Stimulated activated CD8-positive, alpha-beta memory T cell treated with anti-CD3 and anti-CD28 coated beads, Interleukin-7, amount 100 ng/mL, for 24 hours (primary cell): ENCODE data around the gene THRSP.

Experiments
- DNase-seq: peaks from one replicate; pipeline ENCODE4 v3.0.0-alpha.2; 2020; ENCODE audit warnings: low read depth

THRSP gene

DNA sequence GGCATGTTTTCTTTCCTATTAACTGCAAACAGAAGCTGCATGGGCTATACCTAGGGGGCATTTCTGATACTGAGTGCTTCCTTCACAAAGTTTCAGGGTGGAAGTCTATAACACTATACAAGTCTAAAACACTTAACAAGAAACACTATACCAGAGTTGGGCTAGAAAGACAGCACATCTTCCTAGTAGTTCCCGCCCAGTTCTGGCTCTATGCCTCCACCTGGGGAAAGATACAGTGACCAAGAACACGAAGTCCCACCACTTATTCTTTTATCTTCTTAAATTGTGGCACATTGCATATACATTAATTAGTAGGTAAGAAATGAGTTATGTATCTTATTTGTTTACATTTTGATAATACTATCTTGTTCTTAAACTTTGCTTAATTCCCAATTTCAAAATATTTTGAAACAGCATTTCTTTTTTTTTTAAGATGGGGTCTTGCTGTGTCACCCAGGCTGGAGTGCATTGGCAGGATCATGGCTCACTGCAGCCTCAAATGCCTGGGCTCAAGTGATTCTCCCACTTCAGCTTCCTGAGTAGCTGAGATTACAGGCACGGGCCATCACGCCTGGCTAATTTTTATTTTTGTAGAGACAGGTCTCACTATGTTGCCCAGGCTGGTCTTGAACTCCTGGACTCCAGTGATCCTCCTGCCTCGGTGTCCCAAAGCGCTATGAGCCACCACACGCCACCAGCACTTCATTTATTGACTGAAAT is 34.2 kb downstream of the THRSP start:
- no peak for DNase-seq

DNA sequence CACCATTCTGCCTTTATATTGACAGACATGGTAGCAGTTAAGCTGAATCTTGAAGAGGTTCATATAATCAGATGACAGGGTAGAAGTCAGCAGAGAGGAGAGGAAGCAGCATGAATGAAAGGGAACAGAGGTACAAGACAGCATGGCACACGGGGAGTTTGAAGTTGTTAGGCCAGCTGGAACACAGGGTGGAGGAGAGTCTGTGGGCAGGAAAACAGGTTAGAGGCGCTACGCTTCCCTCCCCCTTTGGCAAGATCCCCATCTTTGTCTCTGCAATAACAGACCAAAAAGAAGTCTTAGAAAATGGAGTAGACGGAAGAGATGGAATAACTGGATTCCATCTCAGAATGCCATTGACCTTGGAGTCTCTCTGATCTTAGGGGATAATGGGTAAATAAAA is 36.0 kb downstream of the THRSP start:
- DNase-seq: no peak

GRCh38 chr11:78100261-78100660 is 36.6 kb downstream of the THRSP start:
- no peak for DNase-seq

- DNase-seq: no peak
Measured at GRCh38 chr11:78100676-78101472, 37.2 kb downstream of the THRSP start.

DNA sequence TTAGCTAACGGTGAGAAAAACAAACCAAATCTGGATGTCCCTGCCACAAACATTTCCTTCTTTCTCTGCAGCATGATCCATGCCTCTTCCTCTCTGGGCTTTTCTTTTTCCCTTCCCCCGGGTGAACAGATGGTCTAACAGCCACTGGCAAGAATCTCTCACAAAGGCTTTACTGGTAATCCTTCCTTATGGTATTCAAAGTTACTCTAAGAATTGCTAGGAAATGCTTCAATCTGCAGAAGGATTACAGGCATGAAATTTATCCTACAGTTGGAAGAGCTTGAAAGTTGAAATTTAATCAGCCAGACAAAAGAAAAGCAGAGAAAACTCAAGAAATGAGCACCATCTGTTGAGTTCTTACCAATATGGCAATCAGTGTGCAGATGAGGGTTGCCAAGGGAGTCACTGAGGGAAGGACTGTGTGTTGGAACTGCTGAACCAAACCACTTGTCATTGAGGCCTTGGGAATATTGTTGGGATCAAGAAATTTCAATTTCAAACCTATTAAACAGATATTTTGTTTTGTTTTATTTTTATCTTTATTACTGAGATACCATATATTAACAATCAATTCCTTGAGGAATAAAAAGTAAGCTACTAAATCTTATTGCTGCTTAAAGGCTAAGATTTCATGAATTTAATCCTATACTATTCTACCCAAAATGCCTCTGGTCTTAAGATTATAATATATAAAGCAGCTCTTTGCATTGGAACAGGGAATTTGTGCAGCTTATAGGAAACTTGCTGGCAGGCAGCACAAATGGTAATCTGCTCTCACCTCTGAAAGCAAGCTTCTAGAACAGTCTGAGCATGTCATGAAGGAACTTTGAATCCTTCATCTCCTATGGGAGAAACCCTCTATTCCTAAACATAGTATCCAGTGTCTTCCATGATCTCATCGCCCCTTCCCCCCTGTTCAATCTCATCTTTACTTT is 45.7 kb downstream of the THRSP start:
- DNase-seq: no peak

DNA sequence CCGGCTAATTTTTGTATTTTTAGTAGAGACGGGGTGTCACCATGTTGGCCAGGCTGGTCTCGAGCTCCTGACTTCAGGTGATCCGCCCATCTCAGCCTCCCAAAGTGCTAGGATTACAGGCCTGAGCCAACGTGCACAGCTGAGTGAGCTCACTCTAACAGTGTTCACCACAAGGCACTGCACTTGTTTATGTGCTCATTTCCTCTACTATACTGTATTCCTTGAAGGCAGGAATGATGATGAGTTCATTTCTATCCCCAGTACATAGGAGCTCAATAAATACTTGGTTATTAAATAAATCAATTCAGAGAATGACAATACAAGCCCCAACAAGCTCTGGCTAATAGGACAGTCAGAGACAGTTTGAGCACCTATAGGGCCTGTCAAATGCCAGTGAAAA is 46.7 kb downstream of the THRSP start:
- no peak for DNase-seq

DNA sequence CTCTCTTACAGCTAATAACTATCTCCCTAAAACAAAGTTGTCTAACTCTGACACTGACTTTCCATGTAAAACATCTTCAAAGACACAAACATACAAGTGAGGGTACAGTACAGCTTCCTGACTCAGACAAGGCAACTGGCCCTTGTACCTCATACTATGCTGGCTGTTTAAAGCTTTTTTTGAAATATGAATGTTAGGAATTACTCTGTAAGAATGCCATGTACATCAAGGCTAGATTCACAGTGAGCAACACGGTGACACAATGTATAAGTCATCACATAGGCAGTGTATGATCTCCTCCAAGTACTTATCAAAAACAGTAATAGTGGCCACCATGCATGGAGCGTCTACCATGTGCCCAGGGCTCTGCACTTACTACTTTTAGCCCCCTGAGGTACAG is 47.2 kb downstream of the THRSP start:
- DNase-seq: no peak

DNA sequence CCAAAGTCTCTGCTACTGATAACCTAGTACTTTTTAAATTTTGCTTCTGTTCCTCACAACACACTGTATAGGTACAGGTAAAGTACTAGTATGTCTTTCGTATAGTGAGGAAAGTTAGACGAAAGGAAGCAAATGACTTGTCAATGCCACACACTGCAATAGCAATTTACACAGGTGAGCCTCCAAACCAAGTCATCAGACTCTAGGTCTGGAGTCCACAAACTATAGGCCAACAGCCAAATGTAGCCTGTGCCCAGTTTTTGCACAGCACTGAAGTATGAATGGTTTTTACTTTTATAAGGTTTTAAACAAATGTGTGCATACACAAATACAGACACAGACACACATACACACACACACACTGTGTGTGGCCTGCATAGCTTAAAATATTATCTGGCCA is 47.6 kb downstream of the THRSP start:
- no peak for DNase-seq

DNA sequence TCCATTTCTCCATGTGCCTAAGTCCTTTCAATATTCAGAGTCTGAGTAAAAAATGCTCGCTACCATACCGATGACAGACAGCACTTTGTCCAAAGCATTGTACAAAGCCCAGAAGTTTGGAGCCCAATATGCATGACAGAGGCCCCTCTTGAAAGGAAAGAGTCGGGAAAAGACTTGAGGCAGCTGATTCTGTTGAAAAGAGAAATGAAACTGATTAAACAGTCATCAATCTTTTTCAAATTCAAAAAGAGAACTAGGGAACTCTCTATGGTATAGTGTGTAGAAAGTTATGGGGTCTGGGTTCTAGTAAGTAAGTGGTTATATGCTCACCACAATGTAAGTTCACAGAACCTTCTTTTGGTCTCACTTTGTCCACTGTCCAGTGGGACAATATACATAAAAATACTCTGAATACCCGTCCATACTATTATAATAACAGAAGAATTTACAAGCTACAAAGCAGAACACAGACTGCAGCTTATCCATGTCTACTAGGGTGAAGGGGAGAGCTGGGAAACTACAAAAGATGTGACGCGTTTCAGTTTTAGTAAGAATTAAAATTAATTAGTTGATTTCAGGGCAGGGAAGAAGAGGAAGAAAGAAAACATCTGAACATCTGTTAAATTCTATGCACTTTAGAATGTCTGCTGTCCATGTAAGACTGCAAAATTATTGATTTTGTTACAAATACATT is 49.1 kb downstream of the THRSP start:
- DNase-seq: no peak
